ENCODE data around the gene ZNF414. TPM values are rescaled to one million over a fixed set of nuclear protein-coding genes. Genes with fewer than 3 reads are reported as not detected.

ZNF414 gene, protein sequence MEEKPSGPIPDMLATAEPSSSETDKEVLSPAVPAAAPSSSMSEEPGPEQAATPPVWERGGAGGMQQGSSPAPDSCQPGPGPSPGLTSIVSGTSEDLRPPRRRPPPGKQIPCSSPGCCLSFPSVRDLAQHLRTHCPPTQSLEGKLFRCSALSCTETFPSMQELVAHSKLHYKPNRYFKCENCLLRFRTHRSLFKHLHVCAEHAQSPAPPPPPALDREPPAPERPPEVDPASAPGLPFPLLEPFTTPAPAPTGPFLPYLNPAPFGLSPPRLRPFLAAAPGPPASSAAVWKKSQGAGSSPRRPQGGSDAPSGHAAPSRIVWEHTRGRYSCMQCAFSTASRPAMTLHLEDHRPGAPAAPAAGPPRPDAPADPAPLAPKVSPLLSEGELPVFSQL
- 26.0 and 26.7 TPM in 2 replicates for total RNA-seq (2021)
- percentile 56 among the genes with signal in this experiment for Bru-seq, nascent RNA
- BruChase-seq, experiment 1, labeled RNA remaining after a 2-hour chase = percentile 45 among the genes with signal in this experiment
- percentile 58 among the genes with signal in this experiment for BruChase-seq, experiment 2, labeled RNA remaining after a 6-hour chase
- long read RNA-seq, transcript ZNF414-201 (6 exons, 1,178 nt) = minor isoform, 12 of 40 reads
- long read RNA-seq, transcript ZNF414-202 (8 exons, 2,300 nt) = major isoform, 13 of 40 reads
- long read RNA-seq, partial matches to known transcripts = 10 of 40 reads
- long read RNA-seq, other reads (novel, unspliced or antisense) = 5 of 40 reads

DNA sequence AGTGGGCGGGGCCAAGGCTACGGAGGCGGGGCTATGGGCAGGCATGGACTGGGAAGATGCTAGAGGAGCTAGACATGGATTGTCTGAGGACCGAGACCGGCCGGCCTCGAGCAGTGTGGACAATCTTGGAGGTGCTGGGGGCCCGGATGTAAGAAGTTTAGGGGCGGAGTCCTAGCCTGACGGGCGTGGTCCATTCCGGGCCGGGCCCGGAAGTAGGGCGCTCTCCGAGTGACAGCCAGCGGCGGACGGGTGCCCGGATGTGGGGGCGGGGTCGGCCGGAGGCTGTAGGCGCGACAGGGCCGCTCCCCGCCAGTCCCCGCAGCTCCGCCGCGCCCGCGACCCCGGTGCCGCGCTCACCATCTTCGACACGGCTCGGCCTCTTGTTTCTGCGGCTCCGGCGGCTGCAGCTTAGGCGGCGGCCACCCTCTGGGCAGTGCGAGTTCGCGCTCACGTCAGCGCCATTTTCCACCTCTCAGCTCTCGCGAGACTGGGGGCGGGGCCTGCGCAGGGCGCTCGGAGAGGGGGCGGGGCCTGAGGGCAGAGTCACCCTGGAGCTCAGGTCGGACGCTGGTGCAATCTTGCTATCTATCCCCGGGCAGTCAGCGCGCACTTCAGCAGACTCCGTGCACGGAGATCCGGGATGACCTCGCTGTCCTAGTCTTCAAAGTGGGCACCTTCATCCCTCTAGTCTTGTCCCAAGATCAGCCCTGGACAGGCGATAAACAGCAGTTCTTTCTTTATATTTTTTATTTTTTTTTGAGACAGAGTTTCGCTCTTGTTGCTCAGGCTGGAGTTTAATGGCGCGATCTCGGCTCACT lies at the start of gene ZNF414:
ZNF414 (minus strand) TSS at position 481 of the 818 bp plus-strand sequence; CDS start at position 360, 121 bp downstream.
- Histone ChIP-seq H3K27me3 (replicated peaks; ENCODE audit: insufficient read depth, low read depth, low read length, poor library complexity) (no peaks in the 10 kb centered on the region), H3K27ac (ENCODE audit: low read depth, low read length, poor library complexity, severe bottlenecking) (peak within 1 kb of the TSS; percentile 100), H3K36me3 (ENCODE audit: insufficient read depth, low read length, poor library complexity, severe bottlenecking) (peaks cover 11% of the 10 kb centered on the region), H3K9me3 (ENCODE audit: low read depth, low read length, poor library complexity, severe bottlenecking) (no peaks in the 10 kb centered on the region), H3K4me3 (ENCODE audit: low read depth, low read length, poor library complexity, severe bottlenecking) (peak within 1 kb of the TSS; percentile 90), H3K4me1 (ENCODE audit: insufficient read depth, low read length, poor library complexity, severe bottlenecking) (peaks cover 17% of the 10 kb centered on the region)
- POLR2A ChIA-PET (ENCODE audit: low non-redundant PET) = interaction anchor here (0.6 to 0.9 kb wide), 5 partner anchors 8 to 611 kb away, joined by 3 to 9 read pairs (median 4); no protein-coding TSS in a partner anchor
- intact Hi-C loops (cut with micrococcal nuclease; ENCODE audit: unreplicated experiment) = no loop called here
- TF ChIP-seq EZH2 (IDR thresholded peaks at IDR 0.05; ENCODE audit: borderline replicate concordance, low read depth, low read length, poor library complexity, severe bottlenecking) = no peak
- TF ChIP-seq, protein P1, sequence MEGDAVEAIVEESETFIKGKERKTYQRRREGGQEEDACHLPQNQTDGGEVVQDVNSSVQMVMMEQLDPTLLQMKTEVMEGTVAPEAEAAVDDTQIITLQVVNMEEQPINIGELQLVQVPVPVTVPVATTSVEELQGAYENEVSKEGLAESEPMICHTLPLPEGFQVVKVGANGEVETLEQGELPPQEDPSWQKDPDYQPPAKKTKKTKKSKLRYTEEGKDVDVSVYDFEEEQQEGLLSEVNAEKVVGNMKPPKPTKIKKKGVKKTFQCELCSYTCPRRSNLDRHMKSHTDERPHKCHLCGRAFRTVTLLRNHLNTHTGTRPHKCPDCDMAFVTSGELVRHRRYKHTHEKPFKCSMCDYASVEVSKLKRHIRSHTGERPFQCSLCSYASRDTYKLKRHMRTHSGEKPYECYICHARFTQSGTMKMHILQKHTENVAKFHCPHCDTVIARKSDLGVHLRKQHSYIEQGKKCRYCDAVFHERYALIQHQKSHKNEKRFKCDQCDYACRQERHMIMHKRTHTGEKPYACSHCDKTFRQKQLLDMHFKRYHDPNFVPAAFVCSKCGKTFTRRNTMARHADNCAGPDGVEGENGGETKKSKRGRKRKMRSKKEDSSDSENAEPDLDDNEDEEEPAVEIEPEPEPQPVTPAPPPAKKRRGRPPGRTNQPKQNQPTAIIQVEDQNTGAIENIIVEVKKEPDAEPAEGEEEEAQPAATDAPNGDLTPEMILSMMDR (conservative IDR thresholded peaks at IDR 0.05; ENCODE audit: low read depth, low read length) = no peak
- TSS peak; percentile 76 for BruUV-seq (replicated peaks)
- CTCF ChIA-PET = interaction anchor here (0.5 to 1.5 kb wide), 6 partner anchors 10 to 1422 kb away, joined by 3 to 12 read pairs (median 4); partner anchors contain the start of gene OLFM2
- DNase-seq (ENCODE audit: low spot score) = peak; percentile 99

DNA sequence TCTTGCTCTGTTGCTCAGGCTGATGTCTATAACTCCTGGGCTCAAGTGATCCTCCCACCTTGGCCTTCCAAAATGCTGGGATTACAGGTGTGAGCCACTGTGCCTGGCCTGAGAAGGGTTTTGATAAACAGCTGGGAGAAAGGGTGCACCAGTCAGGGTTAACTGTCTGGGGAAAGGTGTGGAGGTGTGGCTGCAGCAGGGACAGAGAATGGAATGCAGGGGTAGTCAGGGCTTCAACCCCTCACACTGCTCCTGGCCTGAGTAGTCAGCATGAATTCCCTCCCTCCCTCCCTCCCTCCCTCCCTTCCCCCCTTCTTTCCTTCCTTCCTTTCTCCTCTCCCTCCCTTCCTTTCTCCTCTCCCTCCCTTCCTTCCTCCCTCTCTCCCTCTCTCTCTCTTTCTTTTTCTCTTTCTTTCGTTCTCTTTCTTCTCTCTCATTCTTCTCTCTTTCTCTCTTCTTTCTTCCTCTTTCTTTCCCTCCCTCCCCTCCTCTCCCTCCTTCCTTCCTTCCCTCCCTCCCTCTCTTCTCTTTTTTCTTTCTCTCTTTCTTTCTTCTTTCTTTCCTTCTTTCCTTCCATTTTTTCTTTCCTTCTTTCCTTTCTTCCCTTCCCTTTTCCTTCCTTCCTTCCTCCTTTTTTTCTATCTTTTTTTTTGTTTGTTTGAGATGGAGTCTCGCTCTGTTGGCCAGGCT lies 47.3 kb upstream of the ZNF414 start:
- H3K27me3 ChIP-seq (replicated peaks; ENCODE audit: insufficient read depth, low read depth, low read length, poor library complexity) = no peaks in the 10 kb centered on the region
- H3K4me1 ChIP-seq (ENCODE audit: insufficient read depth, low read length, poor library complexity, severe bottlenecking) = no peaks in the 10 kb centered on the region
- no peak overlapping the region for H3K4me3 ChIP-seq (ENCODE audit: low read depth, low read length, poor library complexity, severe bottlenecking)
- no peaks in the 10 kb centered on the region for H3K36me3 ChIP-seq (ENCODE audit: insufficient read depth, low read length, poor library complexity, severe bottlenecking)
- BruUV-seq (replicated peaks) = no TSS peak
- CTCF ChIA-PET = no interaction called here
- intact Hi-C loops (cut with micrococcal nuclease; ENCODE audit: unreplicated experiment) = no loop called here
- POLR2A ChIA-PET (ENCODE audit: low non-redundant PET) = no interaction called here
- H3K9me3 ChIP-seq (ENCODE audit: low read depth, low read length, poor library complexity, severe bottlenecking) = no peaks in the 10 kb centered on the region
- H3K27ac ChIP-seq (ENCODE audit: low read depth, low read length, poor library complexity, severe bottlenecking) = no peak overlapping the region
- DNase-seq (ENCODE audit: low spot score) = no peak
- TF ChIP-seq EZH2 (IDR thresholded peaks at IDR 0.05; ENCODE audit: borderline replicate concordance, low read depth, low read length, poor library complexity, severe bottlenecking) = no peak
- TF ChIP-seq, protein P1 (conservative IDR thresholded peaks at IDR 0.05; ENCODE audit: low read depth, low read length) = no peak

DNA sequence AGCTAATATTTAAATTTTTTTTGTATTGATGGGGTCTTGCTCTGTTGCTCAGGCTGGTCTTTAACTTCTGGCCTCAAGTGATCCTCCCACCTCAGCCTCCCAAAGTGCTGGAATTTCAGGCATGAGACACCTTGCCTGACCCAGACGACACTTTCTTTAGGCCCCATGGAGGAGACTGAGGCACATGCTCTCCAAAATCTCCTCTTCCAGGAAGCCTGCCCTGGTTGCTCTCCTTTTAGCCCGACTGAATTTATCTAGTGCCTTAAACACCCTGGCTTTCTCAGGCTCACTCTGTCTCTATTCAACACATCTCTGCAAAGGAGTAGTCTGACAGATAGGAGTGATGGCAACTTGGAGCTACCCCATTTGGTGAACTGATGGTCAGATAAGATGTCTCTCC lies 44.4 kb upstream of the ZNF414 start:
- no peak for TF ChIP-seq EZH2 (IDR thresholded peaks at IDR 0.05; ENCODE audit: borderline replicate concordance, low read depth, low read length, poor library complexity, severe bottlenecking)
- TF ChIP-seq, protein P1 (conservative IDR thresholded peaks at IDR 0.05; ENCODE audit: low read depth, low read length) = no peak
- ChIA-PET POLR2A (ENCODE audit: low non-redundant PET) (no interaction called here), CTCF (no interaction called here)
- no peak for DNase-seq (ENCODE audit: low spot score)
- BruUV-seq (replicated peaks) = no TSS peak
- H3K4me1 ChIP-seq (ENCODE audit: insufficient read depth, low read length, poor library complexity, severe bottlenecking) = no peaks in the 10 kb centered on the region
- H3K27ac ChIP-seq (ENCODE audit: low read depth, low read length, poor library complexity, severe bottlenecking) = no peak overlapping the region
- H3K36me3 ChIP-seq (ENCODE audit: insufficient read depth, low read length, poor library complexity, severe bottlenecking) = no peaks in the 10 kb centered on the region
- H3K4me3 ChIP-seq (ENCODE audit: low read depth, low read length, poor library complexity, severe bottlenecking) = no peak overlapping the region
- intact Hi-C loops (cut with micrococcal nuclease; ENCODE audit: unreplicated experiment) = no loop called here
- no peaks in the 10 kb centered on the region for H3K9me3 ChIP-seq (ENCODE audit: low read depth, low read length, poor library complexity, severe bottlenecking)
- H3K27me3 ChIP-seq (replicated peaks; ENCODE audit: insufficient read depth, low read depth, low read length, poor library complexity) = no peaks in the 10 kb centered on the region
